ENCODE measurements around the gene EMSY. TPM values are rescaled to one million over a fixed set of nuclear protein-coding genes. Genes with fewer than 3 reads are reported as not detected.

The EMSY gene, protein sequence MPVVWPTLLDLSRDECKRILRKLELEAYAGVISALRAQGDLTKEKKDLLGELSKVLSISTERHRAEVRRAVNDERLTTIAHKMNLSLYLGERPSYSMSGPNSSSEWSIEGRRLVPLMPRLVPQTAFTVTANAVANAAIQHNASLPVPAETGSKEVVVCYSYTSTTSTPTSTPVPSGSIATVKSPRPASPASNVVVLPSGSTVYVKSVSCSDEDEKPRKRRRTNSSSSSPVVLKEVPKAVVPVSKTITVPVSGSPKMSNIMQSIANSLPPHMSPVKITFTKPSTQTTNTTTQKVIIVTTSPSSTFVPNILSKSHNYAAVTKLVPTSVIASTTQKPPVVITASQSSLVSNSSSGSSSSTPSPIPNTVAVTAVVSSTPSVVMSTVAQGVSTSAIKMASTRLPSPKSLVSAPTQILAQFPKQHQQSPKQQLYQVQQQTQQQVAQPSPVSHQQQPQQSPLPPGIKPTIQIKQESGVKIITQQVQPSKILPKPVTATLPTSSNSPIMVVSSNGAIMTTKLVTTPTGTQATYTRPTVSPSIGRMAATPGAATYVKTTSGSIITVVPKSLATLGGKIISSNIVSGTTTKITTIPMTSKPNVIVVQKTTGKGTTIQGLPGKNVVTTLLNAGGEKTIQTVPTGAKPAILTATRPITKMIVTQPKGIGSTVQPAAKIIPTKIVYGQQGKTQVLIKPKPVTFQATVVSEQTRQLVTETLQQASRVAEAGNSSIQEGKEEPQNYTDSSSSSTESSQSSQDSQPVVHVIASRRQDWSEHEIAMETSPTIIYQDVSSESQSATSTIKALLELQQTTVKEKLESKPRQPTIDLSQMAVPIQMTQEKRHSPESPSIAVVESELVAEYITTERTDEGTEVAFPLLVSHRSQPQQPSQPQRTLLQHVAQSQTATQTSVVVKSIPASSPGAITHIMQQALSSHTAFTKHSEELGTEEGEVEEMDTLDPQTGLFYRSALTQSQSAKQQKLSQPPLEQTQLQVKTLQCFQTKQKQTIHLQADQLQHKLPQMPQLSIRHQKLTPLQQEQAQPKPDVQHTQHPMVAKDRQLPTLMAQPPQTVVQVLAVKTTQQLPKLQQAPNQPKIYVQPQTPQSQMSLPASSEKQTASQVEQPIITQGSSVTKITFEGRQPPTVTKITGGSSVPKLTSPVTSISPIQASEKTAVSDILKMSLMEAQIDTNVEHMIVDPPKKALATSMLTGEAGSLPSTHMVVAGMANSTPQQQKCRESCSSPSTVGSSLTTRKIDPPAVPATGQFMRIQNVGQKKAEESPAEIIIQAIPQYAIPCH (N-terminal part only)
- 10.1 to 13.8 TPM (median 11.2 TPM) in 5 replicates for total RNA-seq (2022; extraction: Qiagen RNA extraction)

DNA sequence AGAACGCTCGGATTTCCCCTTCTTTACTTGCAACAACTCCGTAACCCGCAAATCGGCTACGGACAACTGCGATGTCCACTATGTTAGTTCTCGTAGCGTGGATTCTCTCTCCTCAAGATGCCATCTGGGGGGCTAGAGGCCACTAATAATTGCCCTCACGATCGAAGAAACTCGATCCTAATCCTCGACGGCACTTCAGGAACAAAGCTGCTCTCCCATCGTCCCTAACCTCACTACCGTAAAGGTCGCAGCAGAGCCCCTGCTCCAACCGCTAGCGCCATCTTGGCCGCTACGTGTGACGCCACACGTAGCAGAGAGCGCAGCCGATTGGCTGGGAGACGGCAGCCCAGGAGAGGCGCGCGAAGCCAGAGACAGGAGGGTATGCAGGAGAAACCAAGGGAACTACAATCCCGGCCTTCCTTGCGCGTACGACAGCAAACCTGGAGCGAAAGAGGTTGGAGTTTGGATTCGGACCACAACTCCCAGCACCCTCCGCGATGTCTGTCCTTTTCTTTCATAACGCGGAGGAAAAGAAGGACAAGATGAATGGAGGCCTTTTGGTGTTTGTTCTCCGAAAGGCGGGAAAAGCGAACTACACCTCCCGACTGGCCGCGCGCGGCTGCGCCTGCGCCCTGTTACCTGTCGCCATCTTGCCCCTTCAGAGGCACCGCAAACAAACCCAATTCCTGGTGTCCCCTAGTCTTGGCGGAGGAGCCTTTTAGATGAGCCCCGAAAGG, at the start of gene EMSY:
Gene EMSY (plus strand): TSS at position 635 of the 737 bp plus-strand sequence. CDS start 1,921 bp downstream, outside the sequence.

Other genes starting within 250 kb of the EMSY start
- 1.9 to 2.4 TPM (median 2.2 TPM) in 5 replicates for gene WNT11, start 238.5 kb upstream of the EMSY start, total RNA-seq (2022; extraction: Qiagen RNA extraction)
- gene THAP12, start 63.9 kb upstream of the EMSY start, total RNA-seq (2022; extraction: Qiagen RNA extraction) = 40.7 to 51.0 TPM (median 43.0 TPM) in 5 replicates
- gene GVQW3, start 63.7 kb upstream of the EMSY start, total RNA-seq (2022; extraction: Qiagen RNA extraction) = 0.62 to 1.0 TPM (median 0.71 TPM) in 5 replicates
- gene LRRC32, start 225.7 kb downstream of the EMSY start, total RNA-seq (2022; extraction: Qiagen RNA extraction) = 0.13 to 0.46 TPM (median 0.28 TPM) in 5 replicates

Data from A549 treated with AZD2906 at 1 μM for 4 hours (cell line).